HepG2 (cell line): Measurements from ENCODE around the gene IGFLR1. TPM values are rescaled to one million over a fixed set of nuclear protein-coding genes. Genes with fewer than 3 reads are reported as not detected.

Experiments used
- FOSL2 ChIP-seq: sonication (generic); formaldehyde crosslinking; IDR thresholded peaks from 2 replicates; pipeline ENCODE4 v1.4.0; 2020; ENCODE audit warnings: missing genetic modification reagents
- HNRNPL ChIP-seq: fragments of 200-400 bp; formaldehyde crosslinking; IDR thresholded peaks from 2 replicates; pipeline ENCODE4 v1.6.1; 2017; ENCODE audit warnings: mild to moderate bottlenecking, low read depth, low read length
- HOXA3 ChIP-seq: sonication (generic); formaldehyde crosslinking; IDR thresholded peaks from 2 replicates; pipeline ENCODE4 v1.5.0; 2020; ENCODE audit warnings: missing genetic modification reagents
- IRF2 ChIP-seq: IDR thresholded peaks from 2 replicates; pipeline ENCODE4 v1.6.1; 2018; ENCODE audit warnings: missing genetic modification reagents, missing compliant biosample characterization
- MAZ ChIP-seq, 2 experiments: sonication (generic) in 1 of 2; formaldehyde crosslinking in 1 of 2; IDR thresholded peaks; 2 replicates each; pipeline versions ENCODE4 v1.5.0 to v1.6.1; 2012 to 2020; ENCODE audit warnings: low read depth in 2 of 2, mild to moderate bottlenecking in 2 of 2, borderline replicate concordance in 1 of 2, improper control_type of control experiment in 1 of 2, low read length in 1 of 2, missing genetic modification reagents in 1 of 2, moderate library complexity in 1 of 2
- MED13 ChIP-seq: sonication (generic); formaldehyde crosslinking; IDR thresholded peaks from 2 replicates; pipeline ENCODE4 v1.5.0; 2020; ENCODE audit warnings: missing genetic modification reagents
- MXD4 ChIP-seq: IDR thresholded peaks from 2 replicates; pipeline ENCODE4 v1.6.1; 2016; ENCODE audit warnings: mild to moderate bottlenecking, missing biosample characterization, missing genetic modification reagents
- MYC ChIP-seq: sonication (generic); formaldehyde crosslinking; IDR thresholded peaks from 2 replicates; pipeline ENCODE4 v1.9.0; 2021; ENCODE audit warnings: missing genetic modification reagents, borderline replicate concordance
- REL ChIP-seq: sonication (generic); formaldehyde crosslinking; conservative IDR thresholded peaks from 2 replicates; pipeline ENCODE4 v1.8.0; 2022; ENCODE audit warnings: mild to moderate bottlenecking, missing genetic modification reagents, moderate library complexity
- SATB2 ChIP-seq: sonication (generic); formaldehyde crosslinking; IDR thresholded peaks from 2 replicates; pipeline ENCODE4 v1.5.0; 2020; ENCODE audit warnings: missing genetic modification reagents
- SMARCC2 ChIP-seq: fragments of 450-650 bp; IDR thresholded peaks from 2 replicates; pipeline ENCODE4 v1.6.1; 2017; ENCODE audit warnings: antibody characterized with exemption, mild to moderate bottlenecking
- SRF ChIP-seq: IDR thresholded peaks from 2 replicates; pipeline ENCODE4 v1.6.1; 2011; ENCODE audit warnings: mild to moderate bottlenecking, low read depth, low read length, moderate library complexity
- ZBTB38 ChIP-seq: sonication (generic); formaldehyde crosslinking; IDR thresholded peaks from 2 replicates; pipeline ENCODE4 v1.5.1; 2020; ENCODE audit warnings: mild to moderate bottlenecking, missing genetic modification reagents
- ZMYM3 ChIP-seq: sonication (generic); formaldehyde crosslinking; IDR thresholded peaks from 2 replicates; pipeline ENCODE4 v1.5.1; 2020; ENCODE audit warnings: mild to moderate bottlenecking, missing genetic modification reagents
- ZNF207 ChIP-seq: fragments of 450-650 bp; IDR thresholded peaks from 2 replicates; pipeline ENCODE4 v1.6.1; 2016; ENCODE audit warnings: antibody characterized with exemption, borderline replicate concordance
- ZNF567 ChIP-seq: sonication (generic); formaldehyde crosslinking; IDR thresholded peaks from 2 replicates; pipeline ENCODE4 v1.8.1; 2023; ENCODE audit warnings: mild to moderate bottlenecking, missing genetic modification reagents, borderline replicate concordance
- ZNF660 ChIP-seq: sonication (generic); formaldehyde crosslinking; IDR thresholded peaks from 2 replicates; pipeline ENCODE4 v1.5.1; 2020; ENCODE audit warnings: mild to moderate bottlenecking, low read depth, missing genetic modification reagents, borderline replicate concordance
- ZNF710 ChIP-seq: sonication (generic); formaldehyde crosslinking; IDR thresholded peaks from 2 replicates; pipeline ENCODE4 v1.5.0; 2020; ENCODE audit warnings: mild to moderate bottlenecking, missing genetic modification reagents, borderline replicate concordance
- ZNF781 ChIP-seq: sonication (generic); formaldehyde crosslinking; IDR thresholded peaks from 2 replicates; pipeline ENCODE4 v1.5.1; 2020; ENCODE audit warnings: borderline replicate concordance, mild to moderate bottlenecking, missing genetic modification reagents; ENCODE audit errors: not compliant biosample characterization
- ZNF790 ChIP-seq: sonication (generic); formaldehyde crosslinking; IDR thresholded peaks from 2 replicates; pipeline ENCODE4 v1.8.0; 2022; ENCODE audit warnings: missing genetic modification reagents, mild to moderate bottlenecking, borderline replicate concordance
- ZNF883 ChIP-seq: sonication (generic); formaldehyde crosslinking; IDR thresholded peaks from 2 replicates; pipeline ENCODE4 v1.5.1; 2020; ENCODE audit warnings: mild to moderate bottlenecking, missing genetic modification reagents; ENCODE audit errors: not compliant biosample characterization
- polyA plus RNA-seq, 8 experiments: library from polyadenylated mRNA; depleted of rRNA in 3 of 8; stranded (reverse) in 7 of 8; unstranded in 1 of 8; fragments of >200 nt; fragmentation: Illumina TruSeq in 4 of 8; extraction: Trizol in 4 of 8; gene quantifications; 2 replicates each; pipeline versions ENCODE4 v1.2.1 to v1.2.3, GENCODE V29; 2011 to 2016; ENCODE audit warnings: low read depth in 4 of 8, missing spikeins in 1 of 8, mixed read lengths in 1 of 8; ENCODE audit not compliant: insufficient read depth in 1 of 8
- total RNA-seq, 5 experiments: library from RNA; depleted of rRNA; stranded (reverse); fragments of >200 nt; fragmentation: Illumina TruSeq; extraction: Trizol; gene quantifications; 2 replicates each; pipeline ENCODE4 v1.2.3, GENCODE V29; 2016; ENCODE audit warnings: low read depth in 1 of 5
- TF ChIP-seq, protein P1 (sequence below): IDR thresholded peaks from 2 replicates; pipeline ENCODE4 v1.6.1; 2012; ENCODE audit warnings: low read depth, low read length, improper control_type of control experiment

IGFLR1 gene
- total and polyA plus RNA-seq, 2 of the 13 experiments (the other 11 are each of a cell fraction or from before 2014, with no cell fraction given): 5.4 to 8.9 TPM

GRCh38 chr19:35748106-35749020 is 6.1 kb upstream of the IGFLR1 start, which contains the start of gene LIN37 (continued):
- TF ChIP-seq MXD4 (CRISPR knock-in tag): no peak
- peak; percentile 96 for TF ChIP-seq IRF2
- TF ChIP-seq REL (CRISPR knock-in tag): no peak
- peak; percentile 67; the same call in 1 of the 2 replicates for TF ChIP-seq HOXA3 (CRISPR knock-in tag)
- TF ChIP-seq MAZ (IDR thresholded peaks at IDR 0.05; ENCODE audit: borderline replicate concordance, low read depth, low read length): no peak
- peak; percentile 72; the same call in 1 of the 2 replicates for TF ChIP-seq MAZ (CRISPR knock-in tag; IDR thresholded peaks at IDR 0.05; ENCODE audit: low read depth)
- no peak for TF ChIP-seq ZNF790
- TF ChIP-seq MYC: peak; percentile 68; the same call in 1 of the 2 replicates
- 0 out of 2 replicates have a peak, but pooled peaks have one; percentile 36 for TF ChIP-seq ZBTB38 (CRISPR knock-in tag)
- TF ChIP-seq FOSL2 (CRISPR knock-in tag): peak; percentile 33
- no peak for TF ChIP-seq ZNF660 (CRISPR knock-in tag)
- TF ChIP-seq, protein P1, sequence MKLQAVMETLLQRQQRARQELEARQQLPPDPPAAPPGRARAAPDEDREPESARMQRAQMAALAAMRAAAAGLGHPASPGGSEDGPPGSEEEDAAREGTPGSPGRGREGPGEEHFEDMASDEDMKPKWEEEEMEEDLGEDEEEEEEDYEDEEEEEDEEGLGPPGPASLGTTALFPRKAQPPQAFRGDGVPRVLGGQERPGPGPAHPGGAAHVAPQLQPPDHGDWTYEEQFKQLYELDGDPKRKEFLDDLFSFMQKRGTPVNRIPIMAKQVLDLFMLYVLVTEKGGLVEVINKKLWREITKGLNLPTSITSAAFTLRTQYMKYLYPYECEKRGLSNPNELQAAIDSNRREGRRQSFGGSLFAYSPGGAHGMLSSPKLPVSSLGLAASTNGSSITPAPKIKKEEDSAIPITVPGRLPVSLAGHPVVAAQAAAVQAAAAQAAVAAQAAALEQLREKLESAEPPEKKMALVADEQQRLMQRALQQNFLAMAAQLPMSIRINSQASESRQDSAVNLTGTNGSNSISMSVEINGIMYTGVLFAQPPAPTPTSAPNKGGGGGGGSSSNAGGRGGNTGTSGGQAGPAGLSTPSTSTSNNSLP: no peak
- TF ChIP-seq ZNF207: no peak
- no peak for TF ChIP-seq ZNF781 (CRISPR knock-in tag)
- 0 out of 2 replicates have a peak, but pooled peaks have one; percentile 13 for TF ChIP-seq ZMYM3
- 0 out of 2 replicates have a peak, but pooled peaks have one; percentile 42 for TF ChIP-seq MED13 (CRISPR knock-in tag)
- TF ChIP-seq SMARCC2: no peak
- no peak for TF ChIP-seq ZNF883 (CRISPR knock-in tag)
- peak; percentile 61; the same call in 1 of the 2 replicates for TF ChIP-seq ZNF567 (CRISPR knock-in tag)
- TF ChIP-seq ZNF710: no peak
- 0 out of 2 replicates have a peak, but pooled peaks have one; percentile 43 for TF ChIP-seq SATB2 (CRISPR knock-in tag)
- TF ChIP-seq HNRNPL: no peak
- no peak for TF ChIP-seq SRF
